HG02759 (cell line): ENCODE data around the gene NUFIP1.
"Not testable (repeated sequence)": the region's sequence is repeated elsewhere in the genome, so short reads cannot be mapped to it uniquely, and the experiment has no call there.

Source experiments
- ATAC-seq: cut with Tn5 transposase; IDR thresholded peaks from one replicate; pipeline ENCODE4 v1.9.1; 2021; ENCODE audit warnings: mild to moderate bottlenecking, moderate library complexity; ENCODE audit not compliant: unreplicated experiment

The NUFIP1 gene

GRCh38 chr13:44921931-44922758 lies 67.1 kb downstream of the NUFIP1 start:
- ATAC-seq: no peak

GRCh38 chr13:44921246-44921877 lies 67.9 kb downstream of the NUFIP1 start:
- ATAC-seq: no peak

GRCh38 chr13:44920013-44920412 lies 69.3 kb downstream of the NUFIP1 start:
- no peak for ATAC-seq

GRCh38 chr13:44919104-44919804 lies 70.0 kb downstream of the NUFIP1 start:
- ATAC-seq: no peak

GRCh38 chr13:44918326-44919103 lies 70.8 kb downstream of the NUFIP1 start:
- ATAC-seq: peak; percentile 83

- peak; percentile 81 for ATAC-seq
Observed at GRCh38 chr13:44917589-44918325, 71.5 kb downstream of the NUFIP1 start.

- ATAC-seq: no peak
Observed at GRCh38 chr13:44912278-44913016, 76.8 kb downstream of the NUFIP1 start.

GRCh38 chr13:44908712-44909111 lies 80.6 kb downstream of the NUFIP1 start:
- ATAC-seq: no peak

GRCh38 chr13:44908266-44908665 lies 81.0 kb downstream of the NUFIP1 start:
- ATAC-seq: no peak

GRCh38 chr13:44906713-44907112 lies 82.6 kb downstream of the NUFIP1 start:
- no peak for ATAC-seq

GRCh38 chr13:44906230-44906629 lies 83.0 kb downstream of the NUFIP1 start:
- ATAC-seq: no peak

- no peak for ATAC-seq
Observed at GRCh38 chr13:44905556-44905955, 83.7 kb downstream of the NUFIP1 start.

- no peak for ATAC-seq
Observed at GRCh38 chr13:44904967-44905366, 84.3 kb downstream of the NUFIP1 start.

GRCh38 chr13:44903574-44903985 lies 85.7 kb downstream of the NUFIP1 start:
- no peak for ATAC-seq

GRCh38 chr13:44902738-44903137 lies 86.5 kb downstream of the NUFIP1 start:
- no peak for ATAC-seq

GRCh38 chr13:44899967-44900366 lies 89.3 kb downstream of the NUFIP1 start:
- no peak for ATAC-seq

GRCh38 chr13:44898308-44898707 lies 91.0 kb downstream of the NUFIP1 start:
- ATAC-seq: not testable (repeated sequence)

- ATAC-seq: no peak
Observed at GRCh38 chr13:44895953-44896335, 93.3 kb downstream of the NUFIP1 start.

- no peak for ATAC-seq
Observed at GRCh38 chr13:44895264-44895952, 93.9 kb downstream of the NUFIP1 start.
